Breast epithelium (tissue), 3 donors: Measurements from ENCODE around the gene SULT1C2.

Experiments used
- CTCF ChIP-seq, 3 donors: fragments of 450-650 bp; IDR thresholded peaks; one replicate each; pipeline ENCODE4 v1.5.1; 2016 to 2017; ENCODE audit warnings: antibody characterized with exemption in 3 of 3, mild to moderate bottlenecking in 3 of 3, moderate library complexity in 3 of 3
- POLR2A ChIP-seq: fragments of 450-650 bp; IDR thresholded peaks from one replicate; pipeline ENCODE4 v1.6.1; 2016; ENCODE audit warnings: antibody characterized with exemption, mild to moderate bottlenecking, moderate library complexity
- POLR2AphosphoS5 ChIP-seq, 3 donors: sonication (generic); formaldehyde crosslinking; IDR thresholded peaks; one replicate each; pipeline ENCODE4 v1.6.1; 2017; ENCODE audit warnings: antibody characterized with exemption in 3 of 3

- no peak for TF ChIP-seq POLR2A
- no peak for TF ChIP-seq CTCF (IDR thresholded peaks at IDR 0.05)
- no peak for TF ChIP-seq POLR2AphosphoS5 (IDR thresholded peaks at IDR 0.05)
These were observed 9.2 kb upstream of the SULT1C2 start for GRCh38 chr2:108279468-108279867.
